OCI-LY7 (cell line): ENCODE measurements around the gene FAM13B. TPM values are rescaled to one million over a fixed set of nuclear protein-coding genes. Genes with fewer than 3 reads are reported as not detected.
"Not testable (repeated sequence)": the region's sequence is repeated elsewhere in the genome, so short reads cannot be mapped to it uniquely, and the experiment has no call there.

ENCODE experiments used
- BruUV-seq: library from RNA; stranded (reverse); fragments of 400-500 nt; replicated peaks from 2 replicates; lab custom pipeline; 2021; lab: Mats Ljungman, UMichigan
- CTCF ChIA-PET: fragments of 300-600 bp; sonication (Branson Sonifier 250); formaldehyde crosslinking; loops from one replicate; lab custom pipeline; 2022; ENCODE audit warnings: antibody characterized with exemption; ENCODE audit not compliant: unreplicated experiment; lab: Charles Lee
- POLR2A ChIA-PET: fragments of 300-600 bp; sonication (Branson Sonifier 250); formaldehyde crosslinking; loops from one replicate; lab custom pipeline; 2022; ENCODE audit warnings: antibody characterized with exemption; lab: Charles Lee
- DNase-seq: peaks from one replicate; pipeline ENCODE4 v3.0.0-alpha.2; 2015; ENCODE audit warnings: low spot score
- H2AFZ ChIP-seq: fragments of 200-600 bp; sonication (generic), shearing (Covaris generic); 2 replicates; pipeline ENCODE4 v1.6.1; 2014; ENCODE audit warnings: mild to moderate bottlenecking, antibody characterized with exemption, low read length, moderate library complexity
- H3K27ac ChIP-seq: fragments of 200-600 bp; sonication (generic); 2 replicates; pipeline ENCODE4 v1.5.1; 2014; ENCODE audit warnings: mixed run types, low read depth, mild to moderate bottlenecking, moderate library complexity, low read length, inconsistent platforms; ENCODE audit not compliant: poor library complexity, severe bottlenecking
- H3K36me3 ChIP-seq: fragments of 200-600 bp; sonication (generic); 2 replicates; pipeline ENCODE4 v1.6.1; 2014; ENCODE audit warnings: mild to moderate bottlenecking, antibody characterized with exemption, low read length, moderate library complexity, mixed read lengths; ENCODE audit not compliant: insufficient read depth
- H3K4me1 ChIP-seq: fragments of 200-600 bp; sonication (generic); 2 replicates; pipeline ENCODE4 v1.5.1; 2014; ENCODE audit warnings: mild to moderate bottlenecking, low read length; ENCODE audit not compliant: insufficient read depth, poor library complexity, severe bottlenecking
- H3K4me2 ChIP-seq: fragments of 200-600 bp; sonication (generic); 2 replicates; pipeline ENCODE4 v1.6.1; 2014; ENCODE audit warnings: mild to moderate bottlenecking, low read length
- H3K4me3 ChIP-seq: fragments of 200-600 bp; sonication (generic); 2 replicates; pipeline ENCODE4 v1.5.1; 2014; ENCODE audit warnings: mild to moderate bottlenecking, low read depth, low read length; ENCODE audit not compliant: poor library complexity, severe bottlenecking
- H3K79me2 ChIP-seq: fragments of 200-600 bp; sonication (generic); 2 replicates; pipeline ENCODE4 v1.6.1; 2016; ENCODE audit warnings: low read depth, mild to moderate bottlenecking, low read length, moderate library complexity, mixed read lengths; ENCODE audit not compliant: insufficient read depth
- H3K9me2 ChIP-seq: fragments of 200-600 bp; sonication (generic); 2 replicates; pipeline ENCODE4 v1.6.1; 2016; ENCODE audit warnings: mild to moderate bottlenecking, low read length, mixed read lengths; ENCODE audit not compliant: insufficient read depth
- H3K9me3 ChIP-seq: fragments of 200-600 bp; sonication (generic); 2 replicates; pipeline ENCODE4 v1.6.1; 2014; ENCODE audit warnings: mild to moderate bottlenecking, mixed run types, low read length, mixed read lengths
- H4K20me1 ChIP-seq: fragments of 200-600 bp; sonication (generic); 2 replicates; pipeline ENCODE4 v1.6.1; 2014; ENCODE audit warnings: mild to moderate bottlenecking, antibody characterized with exemption, low read length, moderate library complexity, mixed read lengths; ENCODE audit not compliant: insufficient read depth
- EZH2phosphoT487 ChIP-seq: fragments of 200-600 bp; sonication (generic); IDR thresholded peaks from 2 replicates; pipeline ENCODE4 v1.6.1; 2018; ENCODE audit warnings: low read depth, borderline replicate concordance, mild to moderate bottlenecking, mixed run types, antibody characterized with exemption, low read length, moderate library complexity, mixed read lengths
- intact Hi-C: fragments of 100-400 bp; cut with micrococcal nuclease; formaldehyde crosslinking; loops from one replicate; pipeline ENCODE4 v1.10.0; 2022; ENCODE audit not compliant: unreplicated experiment
- total RNA-seq, 2 experiments: library from RNA; depleted of rRNA in 1 of 2; stranded (reverse); fragments of >200 nt in 1 of 2; shearing (Covaris generic) in 1 of 2; gene quantifications; 2 replicates each; pipeline ENCODE4 v1.2.3, GENCODE V29; 2014 to 2022
- TF ChIP-seq, protein P1 (sequence below): fragments of 200-600 bp; sonication (generic); conservative IDR thresholded peaks from 2 replicates; pipeline ENCODE4 v1.5.1; 2014; ENCODE audit warnings: mild to moderate bottlenecking, antibody characterized with exemption, low read length, moderate library complexity, mixed read lengths

FAM13B gene
- total RNA-seq, 2 experiments from 2014 or later: 21.5 to 35.7 TPM

DNA sequence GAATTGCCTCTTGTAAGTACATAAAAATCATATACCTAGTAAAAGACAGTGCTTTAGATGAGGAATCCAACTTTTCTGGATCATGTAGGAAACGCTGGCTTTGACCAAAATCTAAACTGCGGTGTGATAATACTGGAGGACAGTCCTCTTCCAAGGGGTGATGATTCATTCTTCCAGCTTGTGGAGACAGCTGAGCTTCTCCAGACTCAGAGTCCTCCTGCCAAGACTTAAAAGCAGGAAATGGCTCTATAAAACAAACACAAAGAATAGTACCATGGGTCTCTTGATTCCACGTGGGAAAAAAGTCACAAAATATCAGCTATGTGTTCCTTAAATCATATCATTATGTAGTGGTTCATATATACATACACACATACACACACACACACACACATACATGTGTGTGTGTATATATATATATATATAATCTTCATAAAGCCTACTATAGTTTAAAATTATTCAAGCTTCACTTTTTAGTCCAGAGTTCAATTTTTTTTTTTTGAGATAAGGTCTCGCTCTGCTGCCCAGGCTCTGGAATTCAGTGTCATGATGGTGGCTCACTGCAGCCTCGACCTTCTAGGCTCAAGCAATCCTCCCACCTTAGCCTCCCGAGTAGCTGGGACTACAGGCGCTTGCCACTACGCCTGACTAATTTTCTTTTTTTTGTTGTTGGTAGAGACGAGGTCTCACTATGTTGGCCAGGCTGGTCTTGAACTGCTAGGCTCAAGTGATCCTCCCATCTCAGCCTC lies 78.6 kb downstream of the FAM13B start:
- DNase-seq: no peak
- H3K4me2 ChIP-seq: no peak overlapping the region
- H3K9me2 ChIP-seq: no peaks in the 10 kb centered on the region
- no peak for TF ChIP-seq EZH2phosphoT487
- TF ChIP-seq, protein P1, sequence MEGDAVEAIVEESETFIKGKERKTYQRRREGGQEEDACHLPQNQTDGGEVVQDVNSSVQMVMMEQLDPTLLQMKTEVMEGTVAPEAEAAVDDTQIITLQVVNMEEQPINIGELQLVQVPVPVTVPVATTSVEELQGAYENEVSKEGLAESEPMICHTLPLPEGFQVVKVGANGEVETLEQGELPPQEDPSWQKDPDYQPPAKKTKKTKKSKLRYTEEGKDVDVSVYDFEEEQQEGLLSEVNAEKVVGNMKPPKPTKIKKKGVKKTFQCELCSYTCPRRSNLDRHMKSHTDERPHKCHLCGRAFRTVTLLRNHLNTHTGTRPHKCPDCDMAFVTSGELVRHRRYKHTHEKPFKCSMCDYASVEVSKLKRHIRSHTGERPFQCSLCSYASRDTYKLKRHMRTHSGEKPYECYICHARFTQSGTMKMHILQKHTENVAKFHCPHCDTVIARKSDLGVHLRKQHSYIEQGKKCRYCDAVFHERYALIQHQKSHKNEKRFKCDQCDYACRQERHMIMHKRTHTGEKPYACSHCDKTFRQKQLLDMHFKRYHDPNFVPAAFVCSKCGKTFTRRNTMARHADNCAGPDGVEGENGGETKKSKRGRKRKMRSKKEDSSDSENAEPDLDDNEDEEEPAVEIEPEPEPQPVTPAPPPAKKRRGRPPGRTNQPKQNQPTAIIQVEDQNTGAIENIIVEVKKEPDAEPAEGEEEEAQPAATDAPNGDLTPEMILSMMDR: no peak
- no peaks in the 10 kb centered on the region for H3K9me3 ChIP-seq
- ChIA-PET CTCF (no interaction called here), POLR2A (interaction anchor here (0.5 to 3.2 kb wide), 5 partner anchors 9 to 73 kb away, joined by 3 to 16 read pairs (median 4); no protein-coding TSS in a partner anchor)
- H2AFZ ChIP-seq: no peak overlapping the region
- H3K4me3 ChIP-seq: no peak overlapping the region
- no peak overlapping the region for H3K27ac ChIP-seq
- no TSS peak for BruUV-seq
- intact Hi-C loops: no loop called here
- H3K36me3 ChIP-seq: peaks cover 80% of the 10 kb centered on the region
- no peaks in the 10 kb centered on the region for H4K20me1 ChIP-seq
- H3K4me1 ChIP-seq: no peaks in the 10 kb centered on the region
- H3K79me2 ChIP-seq: no peaks in the 10 kb centered on the region

DNA sequence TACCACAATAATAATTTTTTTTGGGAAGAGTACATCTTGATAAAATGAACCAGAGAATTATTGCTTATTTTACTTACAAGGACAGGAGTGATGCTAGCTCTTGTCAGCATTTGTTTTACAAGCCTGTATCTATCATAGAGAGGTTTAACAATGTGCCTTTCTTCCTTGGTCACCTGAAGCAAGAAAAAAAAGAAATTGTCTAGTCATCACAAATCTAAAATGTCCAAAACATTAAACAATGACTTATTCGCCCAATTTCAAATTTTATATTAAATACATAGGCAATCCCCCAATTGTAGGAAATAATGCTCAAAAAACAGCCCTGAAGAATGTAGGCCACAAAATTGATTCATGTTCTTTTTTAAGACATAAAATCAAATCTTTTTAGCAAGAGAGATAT lies 87.1 kb downstream of the FAM13B start:
- no TSS peak for BruUV-seq
- no peaks in the 10 kb centered on the region for H3K4me1 ChIP-seq
- no peak overlapping the region for H2AFZ ChIP-seq
- no peak overlapping the region for H3K4me2 ChIP-seq
- H3K4me3 ChIP-seq: no peak overlapping the region
- no peak overlapping the region for H3K27ac ChIP-seq
- no peaks in the 10 kb centered on the region for H4K20me1 ChIP-seq
- TF ChIP-seq, protein P1: no peak
- TF ChIP-seq EZH2phosphoT487: no peak
- H3K9me2 ChIP-seq: no peaks in the 10 kb centered on the region
- no peaks in the 10 kb centered on the region for H3K79me2 ChIP-seq
- H3K36me3 ChIP-seq: peaks cover 99% of the 10 kb centered on the region
- ChIA-PET POLR2A (interaction anchor here (0.6 to 0.9 kb wide), 2 partner anchors 48 to 96 kb away, joined by 3 to 4 read pairs; no protein-coding TSS in a partner anchor), CTCF (no interaction called here)
- DNase-seq: no peak
- H3K9me3 ChIP-seq: no peaks in the 10 kb centered on the region
- intact Hi-C loops: no loop called here

DNA sequence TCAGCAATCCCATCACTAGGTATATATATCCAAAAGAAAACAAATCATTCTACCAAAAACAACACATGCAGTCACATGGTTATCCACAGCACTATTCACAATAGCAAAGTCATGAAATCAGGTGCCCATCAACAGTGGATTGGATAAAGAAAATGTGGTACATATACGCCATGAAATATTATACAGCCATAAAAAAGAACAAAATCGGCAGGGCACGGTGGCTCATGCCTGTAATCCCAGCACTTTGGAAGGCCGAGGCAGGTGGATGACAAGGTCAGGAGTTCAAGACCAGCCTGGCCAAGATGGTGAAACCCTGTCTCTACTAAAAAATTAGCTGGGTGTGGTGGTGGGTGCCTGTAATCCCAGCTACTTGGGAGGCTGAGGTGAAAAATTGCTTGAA lies 88.6 kb downstream of the FAM13B start:
- H3K79me2 ChIP-seq, DNase-seq, H3K27ac ChIP-seq, H3K9me3 ChIP-seq, H2AFZ ChIP-seq, H3K9me2 ChIP-seq, intact Hi-C loops, H3K4me3 ChIP-seq, CTCF ChIA-PET, H3K4me2 ChIP-seq, H4K20me1 ChIP-seq, BruUV-seq, H3K4me1 ChIP-seq: not testable (repeated sequence)
- peaks cover 99% of the 10 kb centered on the region for H3K36me3 ChIP-seq
- POLR2A ChIA-PET: interaction anchor here (0.6 to 0.7 kb wide), 2 partner anchors 25 to 63 kb away, joined by 3 read pairs; no protein-coding TSS in a partner anchor
